Measurements from ENCODE around the gene ERBB2.
"Not testable (repeated sequence)": the region's sequence is repeated elsewhere in the genome, so short reads cannot be mapped to it uniquely, and the experiment has no call there.

The ERBB2 gene

DNA sequence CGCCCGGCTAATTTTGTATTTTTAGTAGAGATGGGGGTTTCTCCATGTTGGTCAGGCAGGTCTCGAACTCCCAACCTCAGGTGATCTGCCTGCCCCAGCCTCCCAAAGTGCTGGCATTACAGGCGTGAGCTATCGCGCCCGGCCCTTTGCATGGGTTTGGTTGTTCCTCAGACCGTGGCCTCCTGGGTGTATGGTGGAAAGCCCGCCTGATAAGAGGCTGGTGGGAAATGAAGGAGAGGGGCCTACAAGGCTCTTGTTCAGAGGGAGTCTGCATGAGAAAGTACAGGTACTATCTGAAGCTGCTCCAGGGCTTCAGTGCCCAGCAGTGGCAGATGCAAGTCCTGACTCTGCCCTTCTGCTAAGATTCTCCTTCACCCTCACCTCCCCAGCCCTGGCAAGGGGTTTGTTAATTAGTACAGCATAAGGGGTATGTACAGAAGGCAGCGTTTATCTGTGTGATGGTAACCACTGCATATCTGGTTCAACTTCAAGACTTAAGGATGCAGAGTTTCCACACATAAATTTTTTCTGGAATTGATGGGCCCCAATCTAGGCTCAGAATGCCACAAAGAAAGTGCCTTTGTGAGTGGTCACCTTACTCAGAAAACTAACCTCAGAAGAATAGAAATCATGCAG lies 62.1 kb downstream of the ERBB2 start:
- Histone ChIP-seq H2BK120ac (ENCODE audit: low read depth, low read length) (no peak overlapping the region), H2BK15ac (ENCODE audit: low read length) (no peak overlapping the region), H2AK5ac (ENCODE audit: low read depth, low read length) (peak overlapping the region; percentile 19), H3K27ac (replicated peaks; ENCODE audit: low read length) (no peak overlapping the region), H3K9ac (ENCODE audit: low read depth, low read length, poor library complexity) (no peak overlapping the region), H3K27me3 (ENCODE audit: control insufficient read depth in 3 of 3, insufficient read depth in 3 of 3, low read depth in 1 of 3, low read length in 3 of 3) (peaks cover 0 to 48% (median 0%) of the 10 kb centered on the region in 3 experiments), H4K8ac (ENCODE audit: low read depth, low read length) (no peak overlapping the region), H2BK5ac (ENCODE audit: low read length) (no peak overlapping the region), H3K18ac (ENCODE audit: low read length) (no peak overlapping the region), H3K79me1 (ENCODE audit: low read depth, low read length) (no peaks in the 10 kb centered on the region), H3K4ac (ENCODE audit: low read length) (no peak overlapping the region), H3K23ac (ENCODE audit: low read depth, low read length, poor library complexity) (no peak overlapping the region), H3K36me3 (replicated peaks in 1 of 2; ENCODE audit: control insufficient read depth in 2 of 2, insufficient read depth in 2 of 2, low read length in 2 of 2) (no peaks in the 10 kb centered on the region), H2AFZ (ENCODE audit: low read length) (no peak overlapping the region), H2BK12ac (ENCODE audit: low read length) (no peak overlapping the region), H3K9me3 (replicated peaks in 1 of 2; ENCODE audit: control insufficient read depth in 2 of 2, insufficient read depth in 1 of 2, low read depth in 1 of 2, low read length in 2 of 2) (no peaks in the 10 kb centered on the region), H3K4me1 (ENCODE audit: control insufficient read depth in 2 of 2, insufficient read depth in 1 of 2, low read depth in 1 of 2, low read length in 2 of 2) (no peaks in the 10 kb centered on the region), H3K14ac (ENCODE audit: low read length) (no peak overlapping the region), H3K4me2 (ENCODE audit: insufficient read depth, low read length, poor library complexity, severe bottlenecking) (no peak overlapping the region), H3K4me3 (ENCODE audit: low read length in 2 of 2) (no peak overlapping the region), H4K91ac (ENCODE audit: low read depth, low read length, poor library complexity) (no peak overlapping the region)
- DNase-seq (ENCODE audit: low spot score), result no peak
- WGBS, 2 donors (ENCODE audit: extremely low coverage in 2 of 2, insufficient read length in 2 of 2, insufficient replicate concordance in 1 of 2), result no CpG with 5 or more reads among the region's 10 CpGs

- H3K27me3 ChIP-seq (ENCODE audit: control insufficient read depth in 3 of 3, insufficient read depth in 3 of 3, low read depth in 1 of 3, low read length in 3 of 3), result peaks cover 0 to 43% (median 0%) of the 10 kb centered on the region in 3 experiments
- H2BK12ac ChIP-seq (ENCODE audit: low read length), result no peak overlapping the region
- H4K8ac ChIP-seq (ENCODE audit: low read depth, low read length), result no peak overlapping the region
- no peaks in the 10 kb centered on the region for H3K79me1 ChIP-seq (ENCODE audit: low read depth, low read length)
- H3K14ac ChIP-seq (ENCODE audit: low read length), result no peak overlapping the region
- H3K4me1 ChIP-seq (ENCODE audit: control insufficient read depth in 2 of 2, insufficient read depth in 1 of 2, low read depth in 1 of 2, low read length in 2 of 2), result no peaks in the 10 kb centered on the region
- DNase-seq (ENCODE audit: low spot score), result no peak
- H3K9me3 ChIP-seq (replicated peaks in 1 of 2; ENCODE audit: control insufficient read depth in 2 of 2, insufficient read depth in 1 of 2, low read depth in 1 of 2, low read length in 2 of 2), result no peaks in the 10 kb centered on the region
- WGBS, 2 donors (ENCODE audit: extremely low coverage in 2 of 2, insufficient read length in 2 of 2, insufficient replicate concordance in 1 of 2), result no CpG with 5 or more reads among the region's 5 CpGs
- H3K27ac ChIP-seq (replicated peaks; ENCODE audit: low read length), result no peak overlapping the region
- no peak overlapping the region for H4K91ac ChIP-seq (ENCODE audit: low read depth, low read length, poor library complexity)
- H2AK5ac ChIP-seq (ENCODE audit: low read depth, low read length), result no peak overlapping the region
- H3K18ac ChIP-seq (ENCODE audit: low read length), result no peak overlapping the region
- H2BK15ac ChIP-seq (ENCODE audit: low read length), result no peak overlapping the region
- no peak overlapping the region for H3K4me3 ChIP-seq (ENCODE audit: low read length in 2 of 2)
- no peak overlapping the region for H2BK5ac ChIP-seq (ENCODE audit: low read length)
- H3K4me2 ChIP-seq (ENCODE audit: insufficient read depth, low read length, poor library complexity, severe bottlenecking), result no peak overlapping the region
- no peaks in the 10 kb centered on the region for H3K36me3 ChIP-seq (replicated peaks in 1 of 2; ENCODE audit: control insufficient read depth in 2 of 2, insufficient read depth in 2 of 2, low read length in 2 of 2)
- no peak overlapping the region for H3K4ac ChIP-seq (ENCODE audit: low read length)
- no peak overlapping the region for H3K23ac ChIP-seq (ENCODE audit: low read depth, low read length, poor library complexity)
- no peak overlapping the region for H3K9ac ChIP-seq (ENCODE audit: low read depth, low read length, poor library complexity)
- no peak overlapping the region for H2AFZ ChIP-seq (ENCODE audit: low read length)
- no peak overlapping the region for H2BK120ac ChIP-seq (ENCODE audit: low read depth, low read length)
Measured at GRCh38 chr17:39763051-39763820, 63.4 kb downstream of the ERBB2 start.

GRCh38 chr17:39764171-39764570 lies 64.3 kb downstream of the ERBB2 start:
- H3K36me3 ChIP-seq (replicated peaks in 1 of 2; ENCODE audit: control insufficient read depth in 2 of 2, insufficient read depth in 2 of 2, low read length in 2 of 2); H3K23ac ChIP-seq (ENCODE audit: low read depth, low read length, poor library complexity); H4K8ac ChIP-seq (ENCODE audit: low read depth, low read length); DNase-seq (ENCODE audit: low spot score); H3K4ac ChIP-seq (ENCODE audit: low read length); H2BK5ac ChIP-seq (ENCODE audit: low read length); H2AK5ac ChIP-seq (ENCODE audit: low read depth, low read length); H3K79me1 ChIP-seq (ENCODE audit: low read depth, low read length); H4K91ac ChIP-seq (ENCODE audit: low read depth, low read length, poor library complexity); H3K4me3 ChIP-seq (ENCODE audit: low read length in 2 of 2); H3K9me3 ChIP-seq (replicated peaks in 1 of 2; ENCODE audit: control insufficient read depth in 2 of 2, insufficient read depth in 1 of 2, low read depth in 1 of 2, low read length in 2 of 2); H2AFZ ChIP-seq (ENCODE audit: low read length); H3K4me2 ChIP-seq (ENCODE audit: insufficient read depth, low read length, poor library complexity, severe bottlenecking); H2BK12ac ChIP-seq (ENCODE audit: low read length); H3K18ac ChIP-seq (ENCODE audit: low read length); H3K9ac ChIP-seq (ENCODE audit: low read depth, low read length, poor library complexity); H3K27ac ChIP-seq (replicated peaks; ENCODE audit: low read length); H2BK120ac ChIP-seq (ENCODE audit: low read depth, low read length); H3K4me1 ChIP-seq (ENCODE audit: control insufficient read depth in 2 of 2, insufficient read depth in 1 of 2, low read depth in 1 of 2, low read length in 2 of 2); H3K14ac ChIP-seq (ENCODE audit: low read length); H2BK15ac ChIP-seq (ENCODE audit: low read length): not testable (repeated sequence)
- no CpG with 5 or more reads among the region's 3 CpGs for WGBS, 2 donors (ENCODE audit: extremely low coverage in 2 of 2, insufficient read length in 2 of 2, insufficient replicate concordance in 1 of 2)
- peaks cover 0 to 45% (median 0%) of the 10 kb centered on the region in 3 experiments for H3K27me3 ChIP-seq (ENCODE audit: control insufficient read depth in 3 of 3, insufficient read depth in 3 of 3, low read depth in 1 of 3, low read length in 3 of 3)

- no peak overlapping the region for H3K18ac ChIP-seq (ENCODE audit: low read length)
- no peaks in the 10 kb centered on the region for H3K79me1 ChIP-seq (ENCODE audit: low read depth, low read length)
- H3K14ac ChIP-seq (ENCODE audit: low read length), result no peak overlapping the region
- no peaks in the 10 kb centered on the region for H3K36me3 ChIP-seq (replicated peaks in 1 of 2; ENCODE audit: control insufficient read depth in 2 of 2, insufficient read depth in 2 of 2, low read length in 2 of 2)
- H3K27me3 ChIP-seq (ENCODE audit: control insufficient read depth in 3 of 3, insufficient read depth in 3 of 3, low read depth in 1 of 3, low read length in 3 of 3), result peaks cover 0 to 49% (median 0%) of the 10 kb centered on the region in 3 experiments
- no peak for DNase-seq (ENCODE audit: low spot score)
- no peak overlapping the region for H2BK12ac ChIP-seq (ENCODE audit: low read length)
- no peak overlapping the region for H3K4me2 ChIP-seq (ENCODE audit: insufficient read depth, low read length, poor library complexity, severe bottlenecking)
- no peak overlapping the region for H2BK15ac ChIP-seq (ENCODE audit: low read length)
- no peak overlapping the region for H2AK5ac ChIP-seq (ENCODE audit: low read depth, low read length)
- H4K91ac ChIP-seq (ENCODE audit: low read depth, low read length, poor library complexity), result no peak overlapping the region
- H3K4ac ChIP-seq (ENCODE audit: low read length), result no peak overlapping the region
- no peak overlapping the region for H2BK5ac ChIP-seq (ENCODE audit: low read length)
- WGBS, 2 donors (ENCODE audit: extremely low coverage in 2 of 2, insufficient read length in 2 of 2, insufficient replicate concordance in 1 of 2), result no CpG with 5 or more reads among the region's 3 CpGs
- H4K8ac ChIP-seq (ENCODE audit: low read depth, low read length), result no peak overlapping the region
- no peak overlapping the region for H3K27ac ChIP-seq (replicated peaks; ENCODE audit: low read length)
- H3K9ac ChIP-seq (ENCODE audit: low read depth, low read length, poor library complexity), result no peak overlapping the region
- H2AFZ ChIP-seq (ENCODE audit: low read length), result no peak overlapping the region
- no peak overlapping the region for H2BK120ac ChIP-seq (ENCODE audit: low read depth, low read length)
- no peaks in the 10 kb centered on the region for H3K9me3 ChIP-seq (replicated peaks in 1 of 2; ENCODE audit: control insufficient read depth in 2 of 2, insufficient read depth in 1 of 2, low read depth in 1 of 2, low read length in 2 of 2)
- no peak overlapping the region for H3K4me3 ChIP-seq (ENCODE audit: low read length in 2 of 2)
- H3K23ac ChIP-seq (ENCODE audit: low read depth, low read length, poor library complexity), result no peak overlapping the region
- no peaks in the 10 kb centered on the region for H3K4me1 ChIP-seq (ENCODE audit: control insufficient read depth in 2 of 2, insufficient read depth in 1 of 2, low read depth in 1 of 2, low read length in 2 of 2)
Measured at GRCh38 chr17:39765175-39765574, 65.3 kb downstream of the ERBB2 start.

Measured in neuronal stem cell (in vitro differentiated cells).